GM18519 (cell line): Measurements from ENCODE around the gene P3R3URF.

Source experiments
- ATAC-seq: cut with Tn5 transposase; IDR thresholded peaks from one replicate; pipeline ENCODE4 v1.9.1; 2021; ENCODE audit warnings: mild to moderate bottlenecking, moderate library complexity; ENCODE audit not compliant: unreplicated experiment, low FRiP score

Gene P3R3URF

DNA sequence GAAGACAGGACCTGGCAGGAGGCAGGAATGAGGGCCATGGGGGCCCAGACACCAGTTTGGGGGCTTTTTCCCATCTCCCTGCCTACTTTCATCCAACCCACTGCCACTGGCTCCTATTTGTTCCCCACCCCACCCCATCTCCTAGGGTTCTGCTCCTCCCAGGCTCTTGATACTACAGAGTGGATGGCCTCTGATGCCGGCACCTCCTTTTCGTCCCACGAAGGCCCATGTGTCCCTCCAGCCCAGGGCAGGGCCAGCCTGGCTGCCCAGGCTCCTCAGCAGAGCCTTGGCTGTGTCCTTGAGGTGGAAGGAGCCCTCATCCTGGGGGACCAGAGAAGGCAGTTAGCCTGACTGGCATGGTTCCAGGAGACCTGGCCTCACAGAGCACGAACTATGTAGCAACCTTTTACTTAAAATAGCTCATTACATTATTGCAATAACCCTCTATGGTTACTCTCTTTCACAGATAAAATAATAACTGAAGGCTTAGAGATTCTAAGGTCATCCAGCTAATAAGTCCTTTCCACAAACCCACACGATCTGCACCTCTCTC, 18.4 kb upstream of the P3R3URF start:
- no peak for ATAC-seq

DNA sequence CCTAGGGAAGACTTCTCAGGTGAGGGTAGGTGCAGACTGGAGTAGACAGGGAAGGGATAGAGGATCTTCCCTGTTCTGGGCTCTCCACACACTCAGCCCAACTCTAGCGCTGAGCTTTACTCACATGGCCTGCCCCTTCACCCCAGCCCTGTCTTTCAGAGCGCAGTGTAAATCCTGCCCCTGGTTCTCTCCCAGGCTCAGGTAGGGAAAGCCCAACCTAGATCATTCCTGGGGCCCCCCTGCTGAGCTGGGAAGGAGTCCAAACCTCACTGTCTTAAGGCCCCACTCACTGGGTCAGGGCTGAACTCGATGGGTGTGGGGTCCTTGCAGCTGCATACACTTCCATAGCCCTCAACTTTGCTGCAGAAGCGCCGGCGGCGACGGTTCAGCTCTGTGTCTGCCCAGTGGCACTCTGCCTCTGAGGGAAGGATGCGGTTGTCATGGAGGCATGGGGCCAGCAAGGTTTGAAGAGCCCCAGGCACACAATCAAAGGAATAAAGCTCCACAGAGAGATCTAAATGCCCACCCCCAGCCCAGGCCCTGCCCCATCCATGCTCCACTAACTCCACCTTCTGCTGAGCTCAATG, 17.8 kb upstream of the P3R3URF start:
- no peak for ATAC-seq

DNA sequence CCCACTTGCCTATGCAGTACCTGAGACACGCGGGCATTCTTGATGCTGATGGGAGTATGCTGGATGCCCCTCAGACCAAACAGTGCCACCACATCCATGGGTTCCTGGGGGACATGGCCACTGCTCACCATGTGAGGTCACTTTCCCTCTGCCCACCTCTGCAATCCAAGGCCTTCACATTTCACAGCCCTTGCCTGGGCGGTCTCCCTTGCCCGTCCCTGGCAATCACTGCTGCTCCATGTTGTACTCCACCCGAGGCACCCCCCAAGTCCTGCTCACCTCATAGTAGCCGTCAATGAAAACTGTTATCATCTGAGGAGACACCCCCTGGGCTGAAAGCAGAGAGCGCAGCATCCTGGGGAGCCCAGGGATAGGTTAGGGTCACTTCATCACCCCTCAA, 17.0 kb upstream of the P3R3URF start:
- ATAC-seq = no peak

DNA sequence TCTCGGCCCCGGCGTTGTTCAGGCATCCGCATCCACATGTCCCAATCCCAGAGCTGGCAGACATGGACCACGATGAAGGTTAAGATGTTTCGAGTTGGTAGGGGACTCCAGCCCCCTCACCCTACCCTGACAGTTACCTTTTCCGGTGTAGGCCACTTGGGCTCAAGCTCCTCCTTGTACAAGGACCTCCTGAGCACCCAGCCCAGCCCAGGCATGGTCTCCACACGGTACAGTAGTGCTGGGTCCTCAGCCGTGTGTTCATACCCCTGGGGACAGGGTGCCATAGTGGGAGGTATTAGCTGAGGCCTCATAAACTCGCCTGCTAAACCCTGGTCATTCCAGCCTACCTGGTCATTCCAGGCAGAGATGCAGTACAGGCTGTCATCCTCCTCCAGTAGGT, 15.9 kb upstream of the P3R3URF start:
- ATAC-seq = no peak

- ATAC-seq = no peak
Measured at GRCh38 chr1:46191033-46191701, 14.9 kb upstream of the P3R3URF start.

DNA sequence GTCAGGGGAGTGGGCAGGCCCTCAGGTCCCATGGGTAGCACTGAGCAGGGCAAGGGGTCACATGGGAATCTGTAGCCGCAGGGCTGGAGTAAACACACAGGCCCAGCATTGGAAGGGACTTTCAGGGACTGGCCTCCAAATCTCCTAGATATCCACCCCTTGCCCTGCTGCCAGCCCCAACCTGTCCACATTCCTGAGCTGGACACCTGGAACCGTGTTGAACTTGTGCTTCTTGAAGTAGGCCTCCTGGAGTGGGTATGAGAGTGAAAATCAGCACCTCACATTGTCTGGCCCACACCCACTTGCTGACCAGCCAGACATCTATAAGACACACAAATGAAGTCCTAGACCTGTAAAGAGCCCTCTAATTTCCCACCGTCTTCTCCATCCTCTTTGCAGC, 14.3 kb upstream of the P3R3URF start:
- no peak for ATAC-seq

GRCh38 chr1:46188295-46189030, 12.2 kb upstream of the P3R3URF start:
- no peak for ATAC-seq

GRCh38 chr1:46187106-46187869, 11.0 kb upstream of the P3R3URF start:
- no peak for ATAC-seq

- ATAC-seq = no peak
Measured at GRCh38 chr1:46186076-46186475, 9.8 kb upstream of the P3R3URF start.

GRCh38 chr1:46184920-46185658, 8.8 kb upstream of the P3R3URF start:
- ATAC-seq = no peak

DNA sequence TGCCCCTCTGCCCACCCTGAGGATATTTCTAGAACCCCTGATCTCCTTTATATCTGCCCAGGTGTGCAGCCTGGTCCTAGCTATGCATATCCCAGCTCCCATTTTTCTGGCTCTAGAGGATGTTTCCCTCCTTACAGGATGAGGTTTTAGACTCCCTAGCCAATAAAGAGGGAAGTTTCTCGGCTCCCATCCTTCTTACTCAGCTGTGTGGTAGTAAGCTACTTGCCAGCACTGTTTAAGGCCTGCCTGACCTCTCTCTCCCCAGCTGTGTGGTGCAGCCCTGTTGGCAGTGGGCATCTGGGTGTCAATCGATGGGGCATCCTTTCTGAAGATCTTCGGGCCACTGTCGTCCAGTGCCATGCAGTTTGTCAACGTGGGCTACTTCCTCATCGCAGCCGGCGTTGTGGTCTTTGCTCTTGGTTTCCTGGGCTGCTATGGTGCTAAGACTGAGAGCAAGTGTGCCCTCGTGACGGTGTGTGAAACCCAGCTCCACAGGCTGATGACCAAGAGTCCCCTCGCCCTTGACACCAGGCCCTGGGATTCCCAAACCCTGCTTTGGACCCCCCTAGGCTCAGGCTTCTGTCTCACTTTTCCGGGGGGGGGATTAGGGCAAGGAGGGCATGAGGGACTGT, 7.8 kb upstream of the P3R3URF start:
- ATAC-seq = no peak

GRCh38 chr1:46183079-46183847, 7.0 kb upstream of the P3R3URF start:
- no peak for ATAC-seq

DNA sequence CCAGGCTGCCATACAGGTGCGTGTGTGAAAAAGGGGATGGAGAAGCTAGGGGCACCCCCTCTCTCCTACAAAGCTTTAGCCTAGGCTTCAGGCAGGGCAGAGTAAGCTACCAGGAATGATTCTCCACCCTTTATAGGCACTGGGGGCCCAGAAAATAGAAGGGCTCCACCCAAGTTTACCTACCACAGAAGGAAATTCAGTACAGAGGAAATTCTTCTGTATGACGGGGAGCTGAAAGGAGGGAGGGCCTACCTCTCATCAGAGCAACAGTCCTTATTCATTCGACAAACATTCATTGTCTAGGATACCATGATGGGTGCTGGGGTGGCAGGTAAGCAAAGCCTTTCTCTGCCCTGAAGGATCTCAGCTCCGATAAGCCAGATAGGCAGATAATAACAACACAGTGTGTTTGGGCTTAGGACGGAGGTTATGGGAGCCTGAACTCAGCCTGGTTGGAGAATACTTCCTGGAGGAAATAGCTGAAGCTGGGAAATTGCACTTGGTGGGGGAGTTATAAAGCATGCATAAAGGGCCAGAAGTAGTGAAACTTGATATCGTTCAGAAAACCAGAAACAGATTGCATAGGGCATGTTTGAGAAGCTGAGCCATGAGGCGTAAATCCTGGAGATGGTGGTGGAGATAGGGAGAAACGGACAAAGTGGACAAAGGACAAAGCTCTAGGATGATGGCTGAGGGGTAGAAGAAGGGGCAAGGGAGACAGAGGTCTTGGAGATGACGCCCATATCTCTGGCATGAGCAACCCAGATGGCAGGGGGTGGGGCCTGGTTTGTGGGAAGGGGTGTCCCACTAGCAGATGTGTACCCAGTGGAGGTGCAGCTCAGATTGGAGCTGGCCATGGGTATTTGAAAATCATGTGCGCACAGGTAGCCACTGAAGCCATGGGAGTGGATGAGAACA, 5.3 kb upstream of the P3R3URF start:
- no peak for ATAC-seq

- no peak for ATAC-seq
Measured at GRCh38 chr1:46180082-46180616, 3.9 kb upstream of the P3R3URF start.

GRCh38 chr1:46179138-46180081, 3.1 kb upstream of the P3R3URF start:
- no peak for ATAC-seq

- no peak for ATAC-seq
Measured at GRCh38 chr1:46175243-46175642, 1.0 kb downstream of the P3R3URF start.
